BJ (cell line): ENCODE results near the gene ZFYVE21. TPM values are rescaled to one million over a fixed set of nuclear protein-coding genes. Genes with fewer than 3 reads are reported as not detected.

ENCODE experiments used
- CTCF ChIA-PET: fragments of 350-600 bp; formaldehyde crosslinking; extraction: SDS; loops from one replicate; lab custom pipeline; 2021; ENCODE audit warnings: antibody characterized with exemption, inconsistent platforms; lab: Yijun Ruan, JAX
- POLR2A ChIA-PET: fragments of 300-600 bp; sonication (Branson Sonifier 250); formaldehyde crosslinking; extraction: SDS; loops from one replicate; lab custom pipeline; 2021; ENCODE audit warnings: antibody characterized with exemption; lab: Charles Lee
- DNase-seq: peaks from one replicate; pipeline ENCODE4 v3.0.0-alpha.2; 2011; ENCODE audit warnings: low read depth
- H3K27me3 ChIP-seq: 2 replicates; pipeline ENCODE4 v1.6.0; 2011; ENCODE audit warnings: low read length; ENCODE audit not compliant: control insufficient read depth, insufficient read depth
- H3K36me3 ChIP-seq: 2 replicates; pipeline ENCODE4 v1.5.1; 2011; ENCODE audit warnings: low read length; ENCODE audit not compliant: control insufficient read depth, insufficient read depth
- H3K4me3 ChIP-seq: 2 replicates; pipeline ENCODE4 v1.5.1; 2011; ENCODE audit warnings: low read depth, mild to moderate bottlenecking, control low read depth, low read length
- polyA plus RNA-seq: library from polyadenylated mRNA; depleted of rRNA; stranded (reverse); fragments of >200 nt; gene quantifications from 2 replicates; pipeline ENCODE4 v1.2.3, GENCODE V29; 2011
- TF ChIP-seq, protein P1 (sequence below): IDR thresholded peaks from 2 replicates; pipeline ENCODE4 v1.5.1; 2011; ENCODE audit warnings: low read depth, mild to moderate bottlenecking, control low read depth, inconsistent platforms, low read length, moderate library complexity; ENCODE audit not compliant: insufficient read depth

Gene ZFYVE21
- polyA plus RNA-seq, 1 experiment = 84.0 TPM

DNA sequence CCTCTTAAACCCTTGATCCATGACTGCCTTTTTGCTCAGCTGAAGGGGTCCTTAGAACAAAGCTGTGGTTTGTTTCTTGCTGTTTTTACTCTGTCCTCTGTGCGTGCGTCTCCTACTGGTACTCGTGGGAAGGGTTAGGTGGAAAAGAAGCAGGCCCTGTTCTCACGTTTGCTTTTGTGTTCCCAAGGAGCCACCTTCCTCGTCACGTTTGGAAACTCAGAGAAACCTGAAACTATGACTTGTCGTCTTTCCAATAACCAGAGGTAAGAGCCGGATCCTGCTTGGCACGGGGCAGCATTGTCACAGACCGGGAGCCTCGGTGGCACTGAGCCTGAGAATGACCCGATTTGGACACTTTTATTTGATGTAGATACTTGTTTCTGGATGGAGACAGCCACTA lies 13.1 kb downstream of the ZFYVE21 start:
- TF ChIP-seq, protein P1, sequence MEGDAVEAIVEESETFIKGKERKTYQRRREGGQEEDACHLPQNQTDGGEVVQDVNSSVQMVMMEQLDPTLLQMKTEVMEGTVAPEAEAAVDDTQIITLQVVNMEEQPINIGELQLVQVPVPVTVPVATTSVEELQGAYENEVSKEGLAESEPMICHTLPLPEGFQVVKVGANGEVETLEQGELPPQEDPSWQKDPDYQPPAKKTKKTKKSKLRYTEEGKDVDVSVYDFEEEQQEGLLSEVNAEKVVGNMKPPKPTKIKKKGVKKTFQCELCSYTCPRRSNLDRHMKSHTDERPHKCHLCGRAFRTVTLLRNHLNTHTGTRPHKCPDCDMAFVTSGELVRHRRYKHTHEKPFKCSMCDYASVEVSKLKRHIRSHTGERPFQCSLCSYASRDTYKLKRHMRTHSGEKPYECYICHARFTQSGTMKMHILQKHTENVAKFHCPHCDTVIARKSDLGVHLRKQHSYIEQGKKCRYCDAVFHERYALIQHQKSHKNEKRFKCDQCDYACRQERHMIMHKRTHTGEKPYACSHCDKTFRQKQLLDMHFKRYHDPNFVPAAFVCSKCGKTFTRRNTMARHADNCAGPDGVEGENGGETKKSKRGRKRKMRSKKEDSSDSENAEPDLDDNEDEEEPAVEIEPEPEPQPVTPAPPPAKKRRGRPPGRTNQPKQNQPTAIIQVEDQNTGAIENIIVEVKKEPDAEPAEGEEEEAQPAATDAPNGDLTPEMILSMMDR = no peak
- Histone ChIP-seq H3K27me3 (no peaks in the 10 kb centered on the region), H3K36me3 (peaks cover 32% of the 10 kb centered on the region), H3K4me3 (no peak overlapping the region)
- POLR2A ChIA-PET = no interaction called here
- CTCF ChIA-PET = interaction anchor here (0.6 kb wide), 1 partner anchor 69 kb away, joined by 4 read pairs; no protein-coding TSS in a partner anchor
- no peak for DNase-seq

DNA sequence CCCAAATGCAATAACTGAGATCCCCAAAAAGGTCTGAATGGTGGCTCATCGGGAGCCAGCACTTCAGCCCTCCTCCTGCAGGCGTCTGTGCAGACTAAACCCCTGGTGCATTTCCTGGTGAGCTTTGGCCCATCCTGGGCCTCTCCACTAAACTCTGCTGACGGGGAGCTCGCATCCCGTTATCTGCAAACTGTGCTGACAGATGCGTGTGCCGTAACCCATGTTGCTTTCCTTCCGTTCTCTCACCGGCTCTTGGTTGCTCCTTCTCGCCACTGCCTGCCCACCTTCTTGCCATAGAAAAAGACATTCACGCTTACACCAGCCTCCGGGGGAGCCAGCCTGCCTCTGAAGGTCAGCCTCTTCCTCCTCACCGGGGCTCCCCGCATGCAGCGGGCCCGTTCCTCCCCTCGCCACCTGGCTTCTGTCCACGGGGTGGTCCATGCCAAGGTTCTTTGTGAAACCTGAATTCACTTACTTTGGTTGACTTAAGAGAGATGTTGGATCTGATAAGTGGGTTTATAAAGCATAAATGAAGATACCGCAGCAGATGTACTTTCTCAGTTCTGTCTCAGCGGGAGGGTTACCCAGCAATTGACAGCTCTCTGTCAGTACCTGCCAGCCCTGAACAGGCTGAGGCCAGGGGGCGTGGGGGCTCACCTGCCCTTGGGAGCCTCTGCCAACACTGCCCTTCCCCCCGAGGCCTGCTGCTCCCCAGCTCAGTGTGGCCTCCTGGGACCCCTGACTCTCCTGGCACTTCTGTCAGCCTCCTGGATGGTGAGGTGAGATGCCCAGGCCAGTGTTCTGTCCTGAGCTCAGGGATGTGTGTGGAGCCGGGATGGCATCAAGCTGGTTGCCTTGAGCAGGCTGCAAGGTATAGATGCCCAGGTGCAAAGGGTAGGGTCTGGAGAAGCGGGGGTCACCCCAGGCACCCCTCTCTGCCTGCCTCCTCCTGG lies 14.2 kb downstream of the ZFYVE21 start:
- ChIA-PET POLR2A (no interaction called here), CTCF (no interaction called here)
- Histone ChIP-seq H3K27me3 (no peaks in the 10 kb centered on the region), H3K36me3 (peaks cover 33% of the 10 kb centered on the region), H3K4me3 (no peak overlapping the region)
- DNase-seq = no peak
- TF ChIP-seq, protein P1 = no peak

DNA sequence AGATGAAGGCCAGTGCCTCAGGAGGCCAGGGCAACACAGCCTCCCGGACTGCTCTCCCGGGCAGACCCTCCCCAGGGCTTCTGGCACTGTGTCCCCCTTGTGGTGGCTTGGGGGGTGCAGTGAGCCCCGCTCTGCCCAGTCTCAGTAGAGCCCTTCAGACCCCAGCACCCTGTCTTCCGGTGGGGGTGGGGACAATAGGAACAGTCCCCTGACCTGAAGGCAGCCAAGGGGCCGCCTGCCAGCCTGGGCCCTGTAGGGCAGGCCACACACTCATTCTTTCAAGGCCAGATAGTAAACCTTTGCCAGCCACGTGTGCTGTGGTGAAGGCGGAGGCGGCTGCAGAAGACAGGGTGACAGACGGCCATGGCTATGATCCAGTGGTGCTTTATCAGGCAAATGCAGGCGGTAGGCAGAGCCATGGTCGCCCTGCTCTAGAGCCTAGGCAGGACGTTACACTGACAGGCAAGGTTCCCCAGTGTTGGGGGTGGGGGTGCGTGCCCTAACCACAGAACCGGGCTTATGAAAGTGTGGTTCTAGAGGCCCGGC lies 15.0 kb downstream of the ZFYVE21 start:
- Histone ChIP-seq H3K4me3 (no peak overlapping the region), H3K27me3 (no peaks in the 10 kb centered on the region), H3K36me3 (peaks cover 34% of the 10 kb centered on the region)
- DNase-seq = no peak
- TF ChIP-seq, protein P1 = peak; percentile 26; the same call in 1 of the 2 replicates
- CTCF ChIA-PET = no interaction called here
- POLR2A ChIA-PET = no interaction called here

DNA sequence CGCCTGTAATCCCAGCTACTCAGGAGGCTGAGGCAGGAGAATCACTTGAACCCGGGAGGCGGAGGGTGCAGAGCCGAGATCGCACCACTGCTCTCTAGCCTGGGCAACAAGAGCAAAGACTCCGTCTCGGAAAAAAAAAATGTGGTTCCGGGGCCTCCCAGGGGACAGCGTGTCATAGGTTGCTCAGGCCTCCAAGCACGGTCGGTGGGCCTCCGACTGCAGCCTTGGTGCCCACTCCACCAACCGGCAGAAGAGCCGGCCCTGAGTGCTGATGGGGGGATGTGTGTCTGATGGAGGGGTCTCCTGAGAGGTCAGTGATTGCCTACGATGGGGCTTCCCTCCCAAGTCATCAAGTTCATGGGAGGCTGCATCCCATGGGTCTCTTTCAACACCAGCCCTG lies 15.9 kb downstream of the ZFYVE21 start:
- no peak for DNase-seq
- TF ChIP-seq, protein P1 = no peak
- Histone ChIP-seq H3K36me3 (peaks cover 32% of the 10 kb centered on the region), H3K4me3 (no peak overlapping the region), H3K27me3 (no peaks in the 10 kb centered on the region)
- POLR2A ChIA-PET = no interaction called here
- CTCF ChIA-PET = interaction anchor here (1.3 kb wide), 1 partner anchor 10 kb away, joined by 3 read pairs; no protein-coding TSS in a partner anchor
